Coronary artery (tissue), 2 donors: ENCODE results near the gene ATP2C2.
"Not testable (repeated sequence)": the region's sequence is repeated elsewhere in the genome, so short reads cannot be mapped to it uniquely, and the experiment has no call there.

Source experiments
- DNase-seq: peaks from one replicate; pipeline ENCODE4 v3.0.0-alpha.2; 2017; ENCODE audit warnings: low spot score
- H3K27ac ChIP-seq, 2 donors: fragments of 200-600 bp; sonication (generic); one replicate each; pipeline ENCODE4 v1.5.1; 2016 to 2019
- H3K4me3 ChIP-seq: fragments of 200-600 bp; sonication (generic); 2 replicates; pipeline ENCODE4 v1.5.1; 2016; ENCODE audit warnings: mild to moderate bottlenecking, moderate library complexity
- TF ChIP-seq, protein P1 (sequence below): fragments of 200-600 bp; sonication (generic); IDR thresholded peaks from one replicate; pipeline ENCODE4 v1.5.1; 2019; ENCODE audit warnings: antibody characterized with exemption

ATP2C2 gene

DNA sequence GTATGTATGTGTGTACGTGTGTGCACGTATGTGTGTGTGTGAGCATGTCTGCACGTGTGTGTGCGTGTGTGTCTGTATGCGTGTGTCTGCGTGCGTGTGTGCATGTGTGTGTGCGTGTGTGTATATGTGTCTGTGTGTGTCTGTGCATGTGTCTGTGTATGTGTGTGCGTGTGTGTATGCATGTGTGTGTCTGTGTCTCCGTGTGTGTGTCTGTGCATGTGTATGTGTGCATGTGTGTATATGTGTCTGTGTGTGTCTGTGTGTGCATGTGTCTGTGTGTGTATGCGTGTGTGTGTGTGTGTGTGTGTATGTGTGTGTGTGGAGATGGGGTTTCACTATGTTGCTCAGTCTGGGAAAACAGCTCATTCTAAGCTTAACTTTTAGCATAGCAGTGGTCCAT is 43.9 kb downstream of the ATP2C2 start:
- H3K27ac ChIP-seq: no peak overlapping the region
- H3K4me3 ChIP-seq: no peak overlapping the region
- TF ChIP-seq, protein P1, sequence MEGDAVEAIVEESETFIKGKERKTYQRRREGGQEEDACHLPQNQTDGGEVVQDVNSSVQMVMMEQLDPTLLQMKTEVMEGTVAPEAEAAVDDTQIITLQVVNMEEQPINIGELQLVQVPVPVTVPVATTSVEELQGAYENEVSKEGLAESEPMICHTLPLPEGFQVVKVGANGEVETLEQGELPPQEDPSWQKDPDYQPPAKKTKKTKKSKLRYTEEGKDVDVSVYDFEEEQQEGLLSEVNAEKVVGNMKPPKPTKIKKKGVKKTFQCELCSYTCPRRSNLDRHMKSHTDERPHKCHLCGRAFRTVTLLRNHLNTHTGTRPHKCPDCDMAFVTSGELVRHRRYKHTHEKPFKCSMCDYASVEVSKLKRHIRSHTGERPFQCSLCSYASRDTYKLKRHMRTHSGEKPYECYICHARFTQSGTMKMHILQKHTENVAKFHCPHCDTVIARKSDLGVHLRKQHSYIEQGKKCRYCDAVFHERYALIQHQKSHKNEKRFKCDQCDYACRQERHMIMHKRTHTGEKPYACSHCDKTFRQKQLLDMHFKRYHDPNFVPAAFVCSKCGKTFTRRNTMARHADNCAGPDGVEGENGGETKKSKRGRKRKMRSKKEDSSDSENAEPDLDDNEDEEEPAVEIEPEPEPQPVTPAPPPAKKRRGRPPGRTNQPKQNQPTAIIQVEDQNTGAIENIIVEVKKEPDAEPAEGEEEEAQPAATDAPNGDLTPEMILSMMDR: no peak
- DNase-seq: no peak

DNA sequence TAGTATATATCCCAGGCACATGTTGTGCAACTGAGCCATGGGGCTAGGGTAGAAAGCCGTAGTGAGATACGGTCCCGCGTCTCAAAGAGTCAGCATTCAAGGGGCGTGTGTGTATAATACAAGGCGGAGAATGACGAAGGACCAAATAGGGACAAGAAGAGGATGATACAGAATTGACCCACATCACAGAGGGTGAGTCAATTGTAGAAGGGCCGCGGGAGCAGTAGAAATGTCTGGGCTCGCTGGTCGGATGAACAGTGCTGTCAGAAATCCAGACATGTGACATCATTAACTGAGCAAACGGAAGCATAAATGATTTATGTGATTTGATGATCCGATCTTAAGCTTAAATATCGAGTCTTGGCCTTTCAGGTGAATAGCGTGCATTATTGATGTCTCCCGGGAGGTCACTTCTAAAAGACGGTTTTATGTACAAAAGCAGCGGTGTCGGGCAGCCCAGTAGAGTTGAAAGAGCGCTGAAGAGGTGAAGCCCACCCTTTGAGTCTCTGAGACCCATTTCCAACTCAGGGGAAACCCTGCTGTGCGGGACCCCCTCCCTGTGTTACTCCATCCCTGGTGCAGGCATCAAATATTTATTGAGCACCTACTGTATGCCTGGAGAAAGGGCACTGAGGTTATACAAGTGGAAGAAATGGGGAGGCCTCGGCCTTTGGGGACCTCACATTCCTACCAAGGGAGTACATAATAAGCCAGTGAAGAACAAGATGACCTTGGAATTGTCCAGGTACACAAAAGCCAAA is 45.1 kb downstream of the ATP2C2 start:
- Histone ChIP-seq H3K27ac (no peak overlapping the region), H3K4me3 (no peak overlapping the region)
- TF ChIP-seq, protein P1: no peak
- DNase-seq: no peak

DNA sequence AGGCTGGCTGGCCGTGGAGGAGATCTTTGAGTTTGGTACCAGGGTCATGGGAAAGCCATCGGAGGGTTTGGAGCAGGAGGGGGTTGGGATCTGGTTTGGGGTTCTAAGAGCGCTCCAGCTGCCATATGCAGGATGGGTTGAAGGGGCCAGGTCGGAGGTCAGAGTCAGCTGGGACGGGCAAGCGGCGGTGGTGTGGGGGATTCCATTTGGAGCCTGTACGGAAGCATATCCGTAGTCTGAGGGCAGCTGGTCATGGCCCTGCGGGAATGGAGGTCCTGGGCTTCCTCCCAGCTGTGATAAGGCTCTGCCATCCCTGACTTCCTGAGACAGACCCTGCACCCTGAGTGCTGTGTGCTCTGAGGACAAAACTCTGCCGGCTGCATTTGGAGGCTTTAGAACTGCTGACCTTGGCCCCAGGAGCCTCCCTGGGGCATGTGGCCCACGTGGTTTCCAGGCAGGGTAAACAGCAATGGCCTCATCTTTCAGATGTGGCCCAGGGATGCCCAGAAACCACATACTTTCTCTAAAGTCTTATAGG is 46.5 kb downstream of the ATP2C2 start:
- TF ChIP-seq, protein P1: no peak
- no peak for DNase-seq
- Histone ChIP-seq H3K4me3 (no peak overlapping the region), H3K27ac (no peak overlapping the region)

- TF ChIP-seq, protein P1: no peak
- no peak overlapping the region for H3K4me3 ChIP-seq
- no peak overlapping the region for H3K27ac ChIP-seq
- DNase-seq: no peak
Measured at GRCh38 chr16:84416407-84417321, 48.3 kb downstream of the ATP2C2 start.

- TF ChIP-seq, protein P1: no peak
- H3K27ac ChIP-seq: no peak overlapping the region
- DNase-seq: no peak
- H3K4me3 ChIP-seq: no peak overlapping the region
Measured at GRCh38 chr16:84418056-84418849, 49.9 kb downstream of the ATP2C2 start.

GRCh38 chr16:84419730-84420129 is 51.4 kb downstream of the ATP2C2 start:
- TF ChIP-seq, protein P1: no peak
- DNase-seq: no peak
- Histone ChIP-seq H3K4me3 (no peak overlapping the region), H3K27ac (no peak overlapping the region)

GRCh38 chr16:84420556-84420955 is 52.2 kb downstream of the ATP2C2 start:
- H3K27ac ChIP-seq, H3K4me3 ChIP-seq, DNase-seq: not testable (repeated sequence)
